Measurements from ENCODE around the gene ARID5B. TPM values are rescaled to one million over a fixed set of nuclear protein-coding genes. Genes with fewer than 3 reads are reported as not detected.

ARID5B gene
- total and polyA plus RNA-seq, 7 donors: 8.5 to 166 (median 75.9) TPM

GRCh38 chr10:61939902-61940301, 38.4 kb downstream of the ARID5B start:
- no peak for TF ChIP-seq CTCF (IDR thresholded peaks at IDR 0.05)
- H3K9me3 ChIP-seq: no peaks in the 10 kb centered on the region
- no peak overlapping the region for H3K4me3 ChIP-seq
- intact Hi-C loops (cut with DNase I): no loop called here
- no peaks in the 10 kb centered on the region for H3K27me3 ChIP-seq (ENCODE audit: insufficient read depth in 3 of 3, low read length in 2 of 3)
- DNase-seq (no peak), ATAC-seq (no peak)
- peak overlapping the region; percentile 38 for H3K27ac ChIP-seq
- H3K4me1 ChIP-seq: peaks cover 35% of the 10 kb centered on the region
- no peaks in the 10 kb centered on the region for H3K36me3 ChIP-seq (ENCODE audit: insufficient read depth in 1 of 2, low read depth in 1 of 2)
- WGBS, 3 donors: 84 to 87% (median 86%) methylated on average over 3 of the region's 3 CpGs

- WGBS, 3 donors: 77 to 85% (median 83%) methylated on average over 4 of the region's 4 CpGs
- peaks cover 35% of the 10 kb centered on the region for H3K4me1 ChIP-seq
- no peak for DNase-seq
- TF ChIP-seq CTCF (IDR thresholded peaks at IDR 0.05): no peak
- no peaks in the 10 kb centered on the region for H3K9me3 ChIP-seq
- H3K27me3 ChIP-seq (ENCODE audit: insufficient read depth in 3 of 3, low read length in 2 of 3): no peaks in the 10 kb centered on the region
- intact Hi-C loops (cut with DNase I): no loop called here
- ATAC-seq: no peak
- H3K36me3 ChIP-seq (ENCODE audit: insufficient read depth in 1 of 2, low read depth in 1 of 2): no peaks in the 10 kb centered on the region
- no peak overlapping the region for H3K27ac ChIP-seq
- H3K4me3 ChIP-seq: no peak overlapping the region
Measured at GRCh38 chr10:61941202-61941681, 39.7 kb downstream of the ARID5B start.

- Histone ChIP-seq H3K27ac (peak overlapping the region; percentile 64), H3K36me3 (ENCODE audit: insufficient read depth in 1 of 2, low read depth in 1 of 2) (no peaks in the 10 kb centered on the region), H3K9me3 (no peaks in the 10 kb centered on the region), H3K4me1 (peaks cover 29% of the 10 kb centered on the region), H3K4me3 (peak overlapping the region; percentile 34), H3K27me3 (ENCODE audit: insufficient read depth in 3 of 3, low read length in 2 of 3) (no peaks in the 10 kb centered on the region)
- DNase-seq (no peak), ATAC-seq (peak in 3 of 4 donors; percentile 20 to 51 (median 21))
- 78 to 89% (median 82%) methylated on average over 5 of the region's 5 CpGs for WGBS, 3 donors
- no peak for TF ChIP-seq CTCF (IDR thresholded peaks at IDR 0.05)
- intact Hi-C loops (cut with DNase I): no loop called here
Measured at GRCh38 chr10:61942604-61943461, 41.3 kb downstream of the ARID5B start.

GRCh38 chr10:61943674-61944378, 42.3 kb downstream of the ARID5B start:
- intact Hi-C loops (cut with DNase I): no loop called here
- WGBS, 3 donors: 37 to 52% (median 50%) methylated on average over 1 of the region's 1 CpG
- Histone ChIP-seq H3K36me3 (ENCODE audit: insufficient read depth in 1 of 2, low read depth in 1 of 2) (no peaks in the 10 kb centered on the region), H3K4me1 (peaks cover 21% of the 10 kb centered on the region), H3K4me3 (peak overlapping the region; percentile 34), H3K9me3 (no peaks in the 10 kb centered on the region), H3K27me3 (ENCODE audit: insufficient read depth in 3 of 3, low read length in 2 of 3) (no peaks in the 10 kb centered on the region), H3K27ac (peak overlapping the region; percentile 64)
- ATAC-seq (peak in 2 of 4 donors; percentile 30 to 62), DNase-seq (no peak)
- peak; percentile 21 for TF ChIP-seq CTCF (IDR thresholded peaks at IDR 0.05)

Data from psoas muscle (tissue), 8 donors.